Cortex of kidney (tissue), 1 donor: ENCODE measurements around the gene RAB40A.
"Not testable (repeated sequence)": the region's sequence is repeated elsewhere in the genome, so short reads cannot be mapped to it uniquely, and the experiment has no call there.

ENCODE experiments used
- DNase-seq: peaks from one replicate; lab custom pipeline; 2025; lab: John Stamatoyannopoulos, UW

RAB40A gene

DNA sequence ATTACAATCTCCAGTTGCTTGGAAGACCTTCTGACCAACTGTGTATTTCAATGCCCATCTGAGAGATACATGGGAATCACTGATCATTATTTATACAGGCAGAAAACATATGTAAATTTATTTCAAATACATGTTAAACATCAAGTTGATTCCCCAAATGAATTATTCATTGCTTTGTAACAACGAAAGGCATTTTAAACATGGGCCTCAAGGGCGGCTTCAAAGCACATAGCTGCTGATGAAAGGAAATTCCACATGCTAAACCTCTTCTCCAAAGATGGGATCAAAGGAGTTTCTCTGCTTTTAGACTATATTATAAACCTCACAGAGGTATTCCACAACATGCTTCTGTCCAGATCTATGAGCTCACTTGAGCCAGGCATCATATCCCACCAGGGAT is 4.3 kb upstream of the RAB40A start:
- DNase-seq, result no peak

DNA sequence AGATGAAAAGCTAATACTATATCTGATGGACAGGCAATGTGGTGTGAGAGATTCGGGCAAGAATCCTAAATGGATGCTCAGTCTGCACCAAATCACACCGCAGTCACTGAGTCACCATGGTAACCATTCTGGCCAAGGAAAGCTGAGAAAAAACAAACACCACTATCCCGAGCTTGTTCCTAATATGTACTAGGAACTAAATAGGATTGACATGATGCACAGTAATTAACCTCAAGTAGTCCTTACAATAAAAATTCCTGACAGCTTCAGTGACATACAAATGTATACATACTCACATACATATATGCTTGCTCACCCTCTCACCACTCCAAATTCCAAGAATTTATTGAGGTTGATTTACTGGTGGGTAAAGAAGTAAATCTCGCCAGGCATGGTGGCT is 1.1 kb upstream of the RAB40A start:
- DNase-seq, result no peak

DNA sequence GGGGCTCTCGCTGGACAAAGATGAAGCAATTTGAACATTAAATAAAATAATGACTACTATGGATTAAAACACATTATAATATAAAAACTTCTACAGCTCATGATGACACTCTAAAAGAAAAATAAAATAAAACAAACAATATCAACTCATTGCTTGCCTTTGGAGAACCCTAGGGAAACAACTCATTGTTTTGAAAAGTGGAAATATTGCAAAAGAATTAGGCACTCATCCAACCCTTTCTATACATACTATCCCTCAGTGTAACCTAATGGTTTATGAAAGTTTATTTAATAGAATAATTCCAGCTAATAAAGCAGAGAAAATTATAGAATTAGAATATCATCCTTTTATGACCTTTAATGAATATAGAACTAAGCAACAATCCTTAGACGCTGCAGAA is 718 bp downstream of the RAB40A start:
- DNase-seq, result no peak

DNA sequence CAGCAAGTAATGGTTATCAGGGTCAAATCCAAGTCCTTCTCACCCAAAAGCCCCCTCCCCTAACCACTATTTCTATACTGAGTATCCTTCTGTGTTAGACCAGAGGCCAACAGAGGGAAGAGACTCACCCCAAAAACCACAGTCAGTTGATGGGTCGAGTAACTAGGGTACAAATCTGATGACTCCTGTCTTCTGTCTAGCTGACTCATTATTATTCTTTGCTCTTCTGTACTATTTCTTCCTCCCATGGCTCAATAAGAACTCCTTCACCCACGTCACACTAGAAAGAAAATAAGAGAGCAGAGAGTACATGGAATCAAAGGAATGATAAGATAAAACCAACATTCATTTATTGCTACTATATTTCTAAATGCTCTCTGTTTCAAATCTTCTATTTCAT is 2.0 kb downstream of the RAB40A start:
- no peak for DNase-seq

DNA sequence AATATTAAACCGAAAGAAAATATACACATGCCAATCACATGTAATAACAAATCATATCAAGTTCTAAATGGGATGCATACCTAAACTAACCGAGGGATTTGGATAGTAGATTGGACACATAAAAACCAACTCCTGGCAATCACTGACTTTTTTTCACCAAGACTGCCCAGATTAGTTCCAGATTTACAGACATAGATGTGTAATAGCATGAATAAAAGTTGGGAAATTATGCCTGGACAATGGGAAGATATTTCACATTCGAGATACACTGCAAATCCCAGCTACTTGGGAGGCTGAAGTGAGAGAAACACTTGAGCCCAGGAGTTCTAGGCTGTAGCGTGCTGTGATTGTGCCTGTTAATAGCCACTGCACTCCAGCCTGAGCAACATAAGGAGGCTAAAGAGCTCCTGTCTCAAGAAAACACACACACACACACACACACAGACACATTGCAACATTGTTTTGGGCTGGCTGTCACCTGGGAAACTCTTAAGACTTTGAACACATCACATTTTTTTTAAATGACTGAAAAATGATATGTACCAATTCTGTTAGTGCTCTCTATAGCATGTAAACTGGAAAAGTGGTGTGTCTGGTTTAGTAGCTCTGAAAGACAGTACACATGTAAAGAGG is 5.7 kb downstream of the RAB40A start:
- no peak for DNase-seq

DNA sequence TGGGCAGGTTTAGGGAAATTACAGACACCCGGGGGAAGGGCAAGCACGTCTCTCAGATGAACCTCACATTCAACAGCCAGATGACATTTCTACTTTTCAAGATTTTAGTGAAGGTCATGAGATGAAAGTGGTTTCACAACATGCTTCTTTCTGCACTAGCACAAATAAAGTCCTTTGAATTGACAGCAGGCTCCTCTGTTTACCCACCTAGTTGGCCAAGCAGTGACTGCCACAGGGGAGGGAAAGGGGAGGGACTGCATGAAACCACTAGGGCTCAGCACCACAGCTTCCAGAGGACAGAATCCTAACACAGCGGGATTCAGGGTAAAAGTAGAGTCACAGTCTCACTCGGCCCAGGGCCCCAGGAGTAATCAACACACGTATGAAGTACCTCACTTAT is 6.2 kb downstream of the RAB40A start:
- DNase-seq, result no peak

DNA sequence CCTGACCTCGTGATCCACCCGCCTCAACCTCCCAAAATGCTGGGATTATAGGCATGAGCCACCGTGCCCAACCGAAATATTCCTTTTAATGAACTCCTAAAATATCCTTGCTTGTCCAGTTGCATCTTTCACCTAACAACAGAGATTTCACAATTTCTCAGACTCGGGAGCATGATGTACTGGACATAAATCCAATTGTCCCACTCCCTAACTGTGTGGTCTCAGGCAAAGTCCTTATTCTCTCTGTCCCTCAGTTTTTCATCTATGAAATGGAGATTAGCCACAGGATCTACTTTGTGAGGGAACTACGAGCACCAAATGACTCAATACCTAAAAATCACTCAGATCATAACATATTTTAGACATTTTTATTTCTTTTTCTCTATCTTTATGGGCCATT is 9.3 kb downstream of the RAB40A start:
- no peak for DNase-seq

DNA sequence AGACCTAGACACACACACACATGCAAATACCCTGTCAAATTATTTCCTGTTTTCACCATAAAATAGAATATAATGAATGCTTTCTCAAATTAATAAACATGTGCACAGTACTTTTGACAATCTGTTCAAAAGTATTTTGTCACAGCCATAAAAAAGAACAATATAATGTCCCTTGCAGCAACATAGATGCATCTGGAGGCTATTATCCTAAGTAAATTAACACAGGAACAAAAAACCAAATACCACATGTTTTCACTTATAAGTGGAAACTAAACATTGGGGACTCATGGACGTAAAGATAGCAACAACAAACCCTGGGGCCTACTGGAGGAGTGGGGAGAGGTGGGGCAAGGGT is 15.5 kb downstream of the RAB40A start:
- DNase-seq, result no peak

DNA sequence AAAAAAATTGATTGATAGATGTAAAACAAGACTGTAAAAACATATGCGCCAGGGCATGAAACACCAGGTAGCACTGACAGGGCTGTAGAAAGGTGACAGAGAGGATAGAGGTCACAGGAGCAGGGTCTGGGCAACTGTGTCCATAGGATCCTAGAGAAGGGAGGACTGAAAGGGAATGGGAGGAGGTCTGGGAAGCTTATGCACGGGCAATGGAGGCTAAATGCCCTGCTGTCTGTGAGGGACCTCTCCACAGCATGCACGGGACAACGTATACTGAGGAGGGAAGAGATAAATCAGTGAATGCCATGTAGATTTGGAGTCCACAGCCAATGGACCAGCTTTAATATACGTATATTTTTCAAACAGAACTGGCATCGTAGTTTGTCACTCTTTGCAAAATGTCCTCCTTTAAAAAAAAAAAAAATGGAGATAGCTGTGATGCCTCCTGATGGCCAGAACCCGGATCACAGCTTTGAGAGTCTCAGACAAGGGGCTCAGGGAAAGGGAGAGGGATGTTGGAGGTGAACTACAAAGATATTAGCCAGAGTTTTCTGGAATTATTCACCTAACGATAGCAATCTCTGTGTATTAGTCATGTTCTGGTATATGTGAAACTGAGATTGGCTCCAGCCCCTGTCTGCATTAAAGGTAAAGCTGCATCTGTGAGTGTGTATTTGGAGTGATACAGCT is 16.0 kb downstream of the RAB40A start:
- no peak for DNase-seq

DNA sequence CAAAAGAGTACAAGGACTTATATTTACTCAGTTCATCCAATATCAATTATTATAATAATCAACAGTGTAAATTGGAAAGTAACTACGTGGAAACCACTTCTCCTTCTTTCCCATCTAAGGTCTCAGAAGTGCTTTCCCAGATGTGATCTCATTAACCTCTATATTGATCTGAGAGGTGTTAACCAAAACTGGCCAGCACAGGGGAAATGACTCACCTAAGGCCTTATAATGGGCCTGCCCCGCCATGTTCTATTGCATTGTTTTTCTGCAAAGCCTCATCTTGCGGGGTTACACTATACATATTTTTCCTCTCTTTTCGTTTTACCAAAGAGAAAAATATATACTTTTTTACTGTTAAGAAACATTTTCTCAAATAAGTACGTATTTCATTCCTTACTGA is 20.5 kb downstream of the RAB40A start:
- no peak for DNase-seq

DNA sequence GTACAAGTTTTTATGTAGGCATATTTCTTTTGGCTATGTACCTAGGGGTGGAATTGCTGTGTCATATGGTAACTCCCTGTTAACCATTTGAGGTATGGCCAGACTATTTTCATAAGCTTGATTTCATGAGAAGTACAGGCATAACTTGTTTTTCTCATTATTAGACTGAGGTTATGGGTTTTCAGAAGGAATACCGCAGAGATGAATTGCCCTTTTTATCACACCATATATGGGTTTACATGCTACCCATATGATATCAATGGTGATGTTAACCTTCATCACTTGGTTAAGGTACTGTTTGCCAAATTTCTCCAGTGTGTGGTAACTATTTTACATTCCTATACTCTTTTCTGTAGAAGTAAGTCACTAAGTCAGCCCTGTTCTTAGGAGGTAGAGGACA is 23.5 kb downstream of the RAB40A start:
- DNase-seq, result no peak

DNA sequence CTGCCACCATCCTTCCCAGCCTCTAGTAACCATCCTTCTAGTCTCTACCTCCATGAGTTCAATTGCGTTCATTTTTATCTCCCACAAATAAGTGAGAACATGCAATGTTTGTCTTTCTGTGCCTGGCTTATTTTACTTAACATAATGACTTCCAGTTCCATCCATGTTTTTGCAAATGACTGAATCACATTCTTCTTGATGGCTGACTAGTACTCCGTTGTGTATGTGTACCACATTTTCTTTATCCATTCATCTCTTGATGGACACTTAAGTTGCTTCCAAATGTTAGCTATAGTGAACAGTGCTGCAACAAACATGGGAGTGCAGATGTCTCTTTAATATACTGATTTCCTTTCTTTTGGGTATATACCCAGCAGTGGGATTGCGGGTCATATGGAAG is 25.7 kb downstream of the RAB40A start:
- not testable (repeated sequence) for DNase-seq

DNA sequence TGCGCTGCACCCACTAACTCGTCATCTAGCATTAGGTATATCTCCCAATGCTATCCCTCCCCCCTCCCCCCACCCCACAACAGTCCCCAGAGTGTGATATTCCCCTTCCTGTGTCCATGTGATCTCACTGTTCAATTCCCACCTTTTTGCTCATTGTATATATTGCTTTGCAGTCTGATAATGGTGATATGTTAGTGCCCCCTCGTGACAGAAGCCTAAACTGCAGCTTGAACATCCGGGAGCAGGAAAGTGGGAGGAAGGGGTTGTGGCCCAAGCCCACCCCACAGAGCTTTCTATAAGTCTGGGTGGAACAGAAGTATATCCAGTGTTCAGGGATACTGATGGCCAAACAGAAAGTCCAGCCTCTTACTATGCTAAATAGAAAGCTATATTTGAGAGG is 29.6 kb downstream of the RAB40A start:
- DNase-seq, result not testable (repeated sequence)

DNA sequence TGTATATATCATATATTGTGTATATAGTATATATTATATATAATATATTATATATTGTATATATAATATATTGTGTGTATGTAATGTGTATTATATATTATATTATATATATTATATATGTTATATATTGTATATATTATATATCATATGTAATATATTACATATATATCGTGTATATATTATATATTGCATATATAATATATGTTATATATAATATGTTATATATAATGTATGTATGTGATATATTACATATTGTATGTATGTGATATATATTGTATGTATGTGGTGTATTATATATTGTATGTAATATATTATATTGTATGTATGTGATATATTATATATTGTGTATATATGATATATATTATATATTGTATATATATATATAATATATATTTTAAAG is 30.5 kb downstream of the RAB40A start:
- DNase-seq, result no peak

DNA sequence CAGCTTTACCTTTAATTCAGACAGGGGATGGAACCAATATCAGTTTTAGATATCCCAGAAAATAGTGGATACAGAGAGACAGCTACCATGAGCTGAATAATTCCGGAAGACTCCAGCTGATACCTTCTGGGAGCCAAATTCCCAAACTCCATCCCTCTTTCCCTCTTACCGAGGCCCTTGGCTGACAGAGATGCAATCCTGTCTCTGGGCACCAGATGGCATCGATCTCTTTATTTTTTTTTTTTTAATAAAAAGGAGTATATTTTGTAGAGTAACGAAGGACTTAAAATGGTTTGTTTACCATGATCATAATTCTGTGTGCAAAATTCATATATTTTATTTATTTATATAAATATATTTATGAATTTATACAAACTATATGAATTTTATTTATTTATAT is 31.0 kb downstream of the RAB40A start:
- DNase-seq, result no peak

DNA sequence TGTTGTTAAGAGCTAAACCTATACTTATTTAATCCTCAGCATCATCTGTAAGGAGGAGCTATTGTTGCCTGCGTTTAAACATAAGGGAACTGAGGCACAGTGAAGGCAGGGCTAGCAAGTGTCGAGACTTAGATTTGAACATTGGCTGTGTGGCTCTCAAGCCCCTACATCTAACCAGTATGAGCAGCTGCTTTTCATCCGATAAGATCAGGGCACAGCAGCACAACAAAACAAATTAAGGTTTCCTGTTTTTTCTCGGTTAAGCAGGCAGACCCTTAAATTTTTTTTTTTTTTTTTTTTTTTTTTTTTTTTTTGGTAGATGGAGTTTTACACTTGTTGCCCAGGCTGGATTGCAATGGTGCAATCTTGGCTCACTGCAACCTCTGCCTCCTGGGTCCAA is 35.6 kb downstream of the RAB40A start:
- DNase-seq, result no peak

DNA sequence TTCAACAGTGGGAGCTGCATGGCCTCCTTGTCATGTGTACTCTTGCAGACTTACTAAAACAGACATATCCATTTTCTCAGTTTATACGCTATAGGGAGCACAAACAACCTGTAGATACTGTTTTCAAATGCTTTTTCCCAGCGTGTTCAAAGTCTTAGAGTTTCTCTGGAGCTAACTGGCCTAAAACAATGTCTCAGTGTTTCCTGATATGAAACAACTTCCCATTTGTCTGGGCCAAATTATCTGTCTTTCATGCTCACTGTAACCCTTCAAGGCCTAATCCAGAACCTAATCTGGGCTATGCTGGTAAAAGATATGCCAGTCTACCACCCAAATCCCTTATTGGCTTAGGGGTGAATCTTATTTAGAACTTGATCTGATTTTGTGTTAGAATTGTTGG is 38.8 kb downstream of the RAB40A start:
- DNase-seq, result no peak

DNA sequence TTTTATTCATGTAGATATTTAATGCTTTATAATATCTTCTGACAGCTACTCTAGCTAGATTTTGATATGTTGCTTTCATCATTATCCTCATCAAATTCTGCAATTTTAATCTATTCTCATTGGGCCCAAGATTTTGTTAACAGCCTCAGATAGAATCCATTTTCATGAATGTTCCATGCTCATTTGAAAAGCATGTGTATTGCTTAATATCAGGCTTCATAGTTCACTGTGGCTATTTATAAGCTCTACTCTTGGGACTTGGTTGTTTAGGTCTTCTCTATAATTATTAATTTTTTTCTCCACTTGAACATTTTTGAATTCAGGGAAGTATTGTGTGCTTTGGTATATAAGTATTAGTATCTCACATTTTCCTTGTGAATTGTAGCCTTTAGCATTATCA is 41.8 kb downstream of the RAB40A start:
- no peak for DNase-seq

DNA sequence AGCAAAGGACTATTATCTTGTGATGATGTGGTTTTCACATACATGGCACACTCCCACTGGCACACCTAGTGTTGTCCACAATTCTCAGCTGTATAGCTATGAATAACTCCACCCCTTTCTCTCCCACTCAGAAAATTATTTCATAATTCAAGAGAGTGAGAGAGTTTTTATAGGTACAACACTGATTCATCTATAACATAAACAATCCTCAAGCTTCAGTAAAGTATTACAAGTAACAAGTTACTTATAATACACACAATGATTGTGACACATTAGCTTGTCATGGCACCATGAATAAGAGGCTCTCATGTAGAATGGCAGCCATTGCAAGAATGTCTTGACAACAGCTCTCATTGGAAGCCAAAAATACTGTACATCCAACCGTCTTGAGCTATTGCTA is 43.9 kb downstream of the RAB40A start:
- DNase-seq, result no peak

DNA sequence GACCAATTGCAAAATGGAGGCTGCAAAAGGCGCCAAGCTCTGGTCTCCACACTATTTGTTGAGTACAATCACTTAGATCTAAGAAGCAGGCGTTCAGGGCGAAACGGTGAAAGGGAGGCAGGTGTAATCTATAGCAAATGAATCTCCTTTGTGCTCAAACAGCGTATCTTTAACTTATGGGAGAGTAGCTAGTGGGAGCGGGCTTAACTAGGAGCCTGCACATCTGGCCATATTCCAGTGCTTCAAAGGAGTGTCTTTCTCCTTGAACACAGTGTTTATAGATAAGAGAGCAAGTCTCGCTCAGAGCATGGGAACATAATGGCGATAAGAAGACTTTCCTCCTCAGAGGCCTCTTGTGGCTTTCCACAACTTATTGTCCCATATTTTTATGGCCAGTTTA is 49.3 kb downstream of the RAB40A start:
- not testable (repeated sequence) for DNase-seq

DNA sequence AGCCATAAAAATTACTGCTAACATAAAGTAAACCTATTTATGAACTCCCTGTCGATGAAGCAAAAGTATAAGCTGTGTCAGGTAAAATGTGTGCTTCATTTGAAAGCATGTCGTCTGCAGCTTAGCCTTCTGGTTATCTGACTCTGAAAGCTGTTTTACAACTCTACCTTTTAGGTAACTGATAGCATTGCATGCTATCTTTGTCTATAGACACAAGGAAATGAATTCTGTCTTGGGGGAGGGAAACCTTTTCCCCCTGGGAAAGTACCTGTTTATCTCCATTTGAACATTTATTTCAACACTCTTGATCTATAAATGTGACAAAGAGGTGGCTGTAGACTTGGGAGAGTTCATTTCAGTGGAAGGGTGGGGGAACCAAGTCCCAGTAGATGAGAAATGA is 51.4 kb downstream of the RAB40A start:
- no peak for DNase-seq

DNA sequence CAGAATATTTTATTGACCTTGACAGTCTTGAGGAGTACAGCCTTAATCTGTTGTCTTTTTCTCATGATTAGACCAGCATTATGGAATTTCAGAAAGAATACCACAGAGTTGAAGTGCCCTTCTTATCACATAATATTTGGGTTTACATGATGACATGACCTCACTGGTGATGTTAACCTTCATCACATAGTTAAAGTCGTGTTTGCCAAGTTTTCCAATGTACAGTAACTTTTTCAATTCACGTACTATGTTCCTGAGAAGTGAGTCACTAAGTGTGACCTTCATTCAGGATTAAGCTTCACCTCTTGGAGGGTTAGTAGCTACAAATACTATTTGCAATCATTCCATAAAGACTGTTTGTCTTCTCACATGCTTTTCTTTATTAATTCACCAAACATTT is 52.1 kb downstream of the RAB40A start:
- no peak for DNase-seq

DNA sequence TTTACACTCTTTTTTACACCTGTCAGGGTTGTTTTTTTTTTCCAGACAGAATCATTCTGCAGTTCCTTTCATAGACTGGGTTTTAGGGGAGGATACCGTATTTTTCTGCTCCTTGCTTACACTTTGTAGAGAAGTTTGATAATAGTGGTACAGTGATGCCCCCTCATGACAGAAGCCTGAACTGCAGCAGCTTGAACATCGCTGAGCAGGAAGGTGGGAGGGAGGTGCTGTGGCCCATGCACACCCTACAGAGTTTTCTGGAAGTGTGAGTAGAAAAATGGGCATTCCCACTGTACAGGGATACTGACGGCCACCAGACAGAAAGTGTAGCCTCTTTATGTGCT is 54.5 kb downstream of the RAB40A start:
- DNase-seq, result no peak

DNA sequence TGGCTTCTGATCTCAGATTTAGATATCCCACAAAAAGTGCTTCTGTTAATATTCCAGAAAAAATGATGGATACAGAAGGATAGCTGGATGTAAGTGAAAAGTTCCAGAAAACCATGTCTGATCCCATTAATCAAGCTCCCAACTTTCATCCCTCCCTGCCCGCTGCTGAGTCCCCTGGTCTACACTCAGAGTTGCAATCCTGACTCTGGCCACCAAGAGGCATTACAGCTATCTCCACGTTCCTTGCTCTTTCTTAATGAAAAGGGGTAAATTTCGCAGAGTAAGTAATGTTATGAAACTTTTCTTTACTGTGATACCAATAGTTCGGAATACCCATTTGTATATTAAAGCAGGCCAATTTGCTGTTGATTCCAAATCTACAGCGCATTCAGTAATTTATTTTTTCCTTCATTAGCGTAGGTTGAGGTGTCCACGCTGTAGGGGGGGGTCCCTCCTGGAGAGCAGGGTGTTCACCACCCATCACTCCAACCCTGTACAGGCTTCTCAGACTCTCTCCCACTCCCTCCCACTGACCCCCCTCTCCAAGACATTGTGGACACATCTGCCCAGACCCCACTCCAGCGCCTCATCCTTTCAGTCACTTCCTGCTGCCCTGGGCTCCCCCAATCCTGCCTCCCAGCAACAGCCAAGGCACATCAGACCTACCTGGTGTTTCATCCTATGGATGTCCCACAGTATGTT is 55.1 kb downstream of the RAB40A start:
- no peak for DNase-seq
